OCI-LY7 (cell line): ENCODE results near the gene NIPBL. TPM values are rescaled to one million over a fixed set of nuclear protein-coding genes. Genes with fewer than 3 reads are reported as not detected.

Source experiments
- BruUV-seq: library from RNA; stranded (reverse); fragments of 400-500 nt; replicated peaks from 2 replicates; lab custom pipeline; 2021; lab: Mats Ljungman, UMichigan
- CTCF ChIA-PET: fragments of 300-600 bp; sonication (Branson Sonifier 250); formaldehyde crosslinking; loops from one replicate; lab custom pipeline; 2022; ENCODE audit warnings: antibody characterized with exemption; ENCODE audit not compliant: unreplicated experiment; lab: Charles Lee
- POLR2A ChIA-PET: fragments of 300-600 bp; sonication (Branson Sonifier 250); formaldehyde crosslinking; loops from one replicate; lab custom pipeline; 2022; ENCODE audit warnings: antibody characterized with exemption; lab: Charles Lee
- DNase-seq: peaks from one replicate; pipeline ENCODE4 v3.0.0-alpha.2; 2015; ENCODE audit warnings: low spot score
- H2AFZ ChIP-seq: fragments of 200-600 bp; sonication (generic), shearing (Covaris generic); 2 replicates; pipeline ENCODE4 v1.6.1; 2014; ENCODE audit warnings: mild to moderate bottlenecking, antibody characterized with exemption, low read length, moderate library complexity
- H3K27ac ChIP-seq: fragments of 200-600 bp; sonication (generic); 2 replicates; pipeline ENCODE4 v1.5.1; 2014; ENCODE audit warnings: mixed run types, low read depth, mild to moderate bottlenecking, moderate library complexity, low read length, inconsistent platforms; ENCODE audit not compliant: poor library complexity, severe bottlenecking
- H3K36me3 ChIP-seq: fragments of 200-600 bp; sonication (generic); 2 replicates; pipeline ENCODE4 v1.6.1; 2014; ENCODE audit warnings: mild to moderate bottlenecking, antibody characterized with exemption, low read length, moderate library complexity, mixed read lengths; ENCODE audit not compliant: insufficient read depth
- H3K4me1 ChIP-seq: fragments of 200-600 bp; sonication (generic); 2 replicates; pipeline ENCODE4 v1.5.1; 2014; ENCODE audit warnings: mild to moderate bottlenecking, low read length; ENCODE audit not compliant: insufficient read depth, poor library complexity, severe bottlenecking
- H3K4me2 ChIP-seq: fragments of 200-600 bp; sonication (generic); 2 replicates; pipeline ENCODE4 v1.6.1; 2014; ENCODE audit warnings: mild to moderate bottlenecking, low read length
- H3K4me3 ChIP-seq: fragments of 200-600 bp; sonication (generic); 2 replicates; pipeline ENCODE4 v1.5.1; 2014; ENCODE audit warnings: mild to moderate bottlenecking, low read depth, low read length; ENCODE audit not compliant: poor library complexity, severe bottlenecking
- H3K79me2 ChIP-seq: fragments of 200-600 bp; sonication (generic); 2 replicates; pipeline ENCODE4 v1.6.1; 2016; ENCODE audit warnings: low read depth, mild to moderate bottlenecking, low read length, moderate library complexity, mixed read lengths; ENCODE audit not compliant: insufficient read depth
- H3K9me2 ChIP-seq: fragments of 200-600 bp; sonication (generic); 2 replicates; pipeline ENCODE4 v1.6.1; 2016; ENCODE audit warnings: mild to moderate bottlenecking, low read length, mixed read lengths; ENCODE audit not compliant: insufficient read depth
- H3K9me3 ChIP-seq: fragments of 200-600 bp; sonication (generic); 2 replicates; pipeline ENCODE4 v1.6.1; 2014; ENCODE audit warnings: mild to moderate bottlenecking, mixed run types, low read length, mixed read lengths
- H4K20me1 ChIP-seq: fragments of 200-600 bp; sonication (generic); 2 replicates; pipeline ENCODE4 v1.6.1; 2014; ENCODE audit warnings: mild to moderate bottlenecking, antibody characterized with exemption, low read length, moderate library complexity, mixed read lengths; ENCODE audit not compliant: insufficient read depth
- CTCF ChIP-seq: fragments of 200-600 bp; sonication (generic); conservative IDR thresholded peaks from 2 replicates; pipeline ENCODE4 v1.5.1; 2014; ENCODE audit warnings: mild to moderate bottlenecking, antibody characterized with exemption, low read length, moderate library complexity, mixed read lengths
- EZH2phosphoT487 ChIP-seq: fragments of 200-600 bp; sonication (generic); IDR thresholded peaks from 2 replicates; pipeline ENCODE4 v1.6.1; 2018; ENCODE audit warnings: low read depth, borderline replicate concordance, mild to moderate bottlenecking, mixed run types, antibody characterized with exemption, low read length, moderate library complexity, mixed read lengths
- intact Hi-C: fragments of 100-400 bp; cut with micrococcal nuclease; formaldehyde crosslinking; loops from one replicate; pipeline ENCODE4 v1.10.0; 2022; ENCODE audit not compliant: unreplicated experiment
- total RNA-seq, 2 experiments: library from RNA; depleted of rRNA in 1 of 2; stranded (reverse); fragments of >200 nt in 1 of 2; shearing (Covaris generic) in 1 of 2; gene quantifications; 2 replicates each; pipeline ENCODE4 v1.2.3, GENCODE V29; 2014 to 2022

Gene NIPBL
- total RNA-seq, 2 experiments from 2014 or later = 24.9 to 56.1 TPM

- H3K4me2 ChIP-seq = no peak overlapping the region
- peaks cover 98% of the 10 kb centered on the region for H3K79me2 ChIP-seq
- H3K27ac ChIP-seq = no peak overlapping the region
- H3K36me3 ChIP-seq = no peaks in the 10 kb centered on the region; the same call in 1 of the 2 replicates
- H2AFZ ChIP-seq = no peak overlapping the region
- no peaks in the 10 kb centered on the region for H3K9me2 ChIP-seq
- ChIA-PET CTCF (no interaction called here), POLR2A (interaction anchor here (0.6 to 1.7 kb wide), 2 partner anchors 11 to 83 kb away, joined by 3 to 6 read pairs; no protein-coding TSS in a partner anchor)
- no peak for DNase-seq
- no peaks in the 10 kb centered on the region; the same call in 1 of the 2 replicates for H4K20me1 ChIP-seq
- no peak for TF ChIP-seq CTCF
- no peak for TF ChIP-seq EZH2phosphoT487
- no TSS peak for BruUV-seq
- no peak overlapping the region for H3K4me3 ChIP-seq
- intact Hi-C loops = no loop called here
- no peaks in the 10 kb centered on the region for H3K4me1 ChIP-seq
- H3K9me3 ChIP-seq = no peaks in the 10 kb centered on the region
Measured at GRCh38 chr5:36934740-36935356, 58.3 kb downstream of the NIPBL start.

- Histone ChIP-seq H3K4me3 (no peak overlapping the region), H3K4me2 (no peak overlapping the region), H3K9me2 (no peaks in the 10 kb centered on the region), H3K27ac (no peak overlapping the region), H3K79me2 (peaks cover 98% of the 10 kb centered on the region), H3K36me3 (no peaks in the 10 kb centered on the region; the same call in 1 of the 2 replicates), H3K4me1 (no peaks in the 10 kb centered on the region), H2AFZ (no peak overlapping the region), H3K9me3 (no peaks in the 10 kb centered on the region), H4K20me1 (peaks cover 4% of the 10 kb centered on the region; the same call in 1 of the 2 replicates)
- BruUV-seq = no TSS peak
- intact Hi-C loops = no loop called here
- CTCF ChIA-PET = no interaction called here
- TF ChIP-seq CTCF (no peak), EZH2phosphoT487 (no peak)
- no peak for DNase-seq
- POLR2A ChIA-PET = interaction anchor here (0.5 to 1.7 kb wide), 2 partner anchors 10 to 25 kb away, joined by 4 to 6 read pairs; no protein-coding TSS in a partner anchor
Measured at GRCh38 chr5:36935805-36936204, 59.2 kb downstream of the NIPBL start.

GRCh38 chr5:36936309-36936708, 59.7 kb downstream of the NIPBL start:
- Histone ChIP-seq H3K79me2 (peaks cover 98% of the 10 kb centered on the region), H2AFZ (no peak overlapping the region), H3K9me3 (no peaks in the 10 kb centered on the region), H3K4me3 (no peak overlapping the region), H3K27ac (no peak overlapping the region), H3K4me1 (no peaks in the 10 kb centered on the region), H3K4me2 (no peak overlapping the region), H4K20me1 (peaks cover 7% of the 10 kb centered on the region; the same call in 1 of the 2 replicates), H3K9me2 (no peaks in the 10 kb centered on the region), H3K36me3 (no peaks in the 10 kb centered on the region; the same call in 1 of the 2 replicates)
- no peak for DNase-seq
- POLR2A ChIA-PET = no interaction called here
- TF ChIP-seq EZH2phosphoT487 (no peak), CTCF (no peak)
- no TSS peak for BruUV-seq
- intact Hi-C loops = no loop called here
- CTCF ChIA-PET = no interaction called here
